Activated CD4-positive, alpha-beta T cell treated with anti-CD3 and anti-CD28 coated beads, Interleukin-2, amount 50 U/mL, for 1 hour (primary cell): Measurements from ENCODE around the gene CYB5R4.
"Not testable (repeated sequence)": the region's sequence is repeated elsewhere in the genome, so short reads cannot be mapped to it uniquely, and the experiment has no call there.

Source experiments
- DNase-seq: peaks from one replicate; pipeline ENCODE4 v3.0.0-alpha.2; 2020

CYB5R4 gene

GRCh38 chr6:83867043-83867442 lies 7.6 kb downstream of the CYB5R4 start:
- DNase-seq = no peak

- no peak for DNase-seq
Observed at GRCh38 chr6:83867527-83868161, 8.2 kb downstream of the CYB5R4 start.

GRCh38 chr6:83868639-83869038 lies 9.2 kb downstream of the CYB5R4 start:
- DNase-seq = no peak

GRCh38 chr6:83870649-83871048 lies 11.2 kb downstream of the CYB5R4 start:
- DNase-seq = no peak

GRCh38 chr6:83872386-83873118 lies 13.1 kb downstream of the CYB5R4 start:
- DNase-seq = no peak

- no peak for DNase-seq
Observed at GRCh38 chr6:83873869-83874268, 14.4 kb downstream of the CYB5R4 start.

GRCh38 chr6:83875843-83876242 lies 16.4 kb downstream of the CYB5R4 start:
- no peak for DNase-seq

GRCh38 chr6:83878902-83879644 lies 19.6 kb downstream of the CYB5R4 start:
- no peak for DNase-seq

GRCh38 chr6:83879746-83880145 lies 20.3 kb downstream of the CYB5R4 start:
- DNase-seq = no peak

GRCh38 chr6:83883240-83883639 lies 23.8 kb downstream of the CYB5R4 start:
- no peak for DNase-seq

GRCh38 chr6:83884523-83884922 lies 25.0 kb downstream of the CYB5R4 start:
- no peak for DNase-seq

GRCh38 chr6:83885984-83886383 lies 26.5 kb downstream of the CYB5R4 start:
- DNase-seq = no peak

- no peak for DNase-seq
Observed at GRCh38 chr6:83889621-83890020, 30.1 kb downstream of the CYB5R4 start.

GRCh38 chr6:83890520-83890919 lies 31.0 kb downstream of the CYB5R4 start:
- DNase-seq = no peak

GRCh38 chr6:83891586-83891985 lies 32.1 kb downstream of the CYB5R4 start:
- DNase-seq = no peak

- no peak for DNase-seq
Observed at GRCh38 chr6:83893024-83893423, 33.5 kb downstream of the CYB5R4 start.

- not testable (repeated sequence) for DNase-seq
Observed at GRCh38 chr6:83897094-83897493, 37.6 kb downstream of the CYB5R4 start.

GRCh38 chr6:83901624-83902023 lies 42.1 kb downstream of the CYB5R4 start:
- no peak for DNase-seq

- no peak for DNase-seq
Observed at GRCh38 chr6:83904395-83904794, 44.9 kb downstream of the CYB5R4 start.

GRCh38 chr6:83905648-83906047 lies 46.2 kb downstream of the CYB5R4 start:
- DNase-seq = no peak

GRCh38 chr6:83907623-83908390 lies 48.3 kb downstream of the CYB5R4 start:
- not testable (repeated sequence) for DNase-seq

- DNase-seq = no peak
Observed at GRCh38 chr6:83908813-83909212, 49.3 kb downstream of the CYB5R4 start.

GRCh38 chr6:83911278-83911677 lies 51.8 kb downstream of the CYB5R4 start:
- DNase-seq = no peak
